Measurements from ENCODE around the gene MINDY2.
"Not testable (repeated sequence)": the region's sequence is repeated elsewhere in the genome, so short reads cannot be mapped to it uniquely, and the experiment has no call there.

- TF ChIP-seq, protein P1, sequence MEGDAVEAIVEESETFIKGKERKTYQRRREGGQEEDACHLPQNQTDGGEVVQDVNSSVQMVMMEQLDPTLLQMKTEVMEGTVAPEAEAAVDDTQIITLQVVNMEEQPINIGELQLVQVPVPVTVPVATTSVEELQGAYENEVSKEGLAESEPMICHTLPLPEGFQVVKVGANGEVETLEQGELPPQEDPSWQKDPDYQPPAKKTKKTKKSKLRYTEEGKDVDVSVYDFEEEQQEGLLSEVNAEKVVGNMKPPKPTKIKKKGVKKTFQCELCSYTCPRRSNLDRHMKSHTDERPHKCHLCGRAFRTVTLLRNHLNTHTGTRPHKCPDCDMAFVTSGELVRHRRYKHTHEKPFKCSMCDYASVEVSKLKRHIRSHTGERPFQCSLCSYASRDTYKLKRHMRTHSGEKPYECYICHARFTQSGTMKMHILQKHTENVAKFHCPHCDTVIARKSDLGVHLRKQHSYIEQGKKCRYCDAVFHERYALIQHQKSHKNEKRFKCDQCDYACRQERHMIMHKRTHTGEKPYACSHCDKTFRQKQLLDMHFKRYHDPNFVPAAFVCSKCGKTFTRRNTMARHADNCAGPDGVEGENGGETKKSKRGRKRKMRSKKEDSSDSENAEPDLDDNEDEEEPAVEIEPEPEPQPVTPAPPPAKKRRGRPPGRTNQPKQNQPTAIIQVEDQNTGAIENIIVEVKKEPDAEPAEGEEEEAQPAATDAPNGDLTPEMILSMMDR (IDR thresholded peaks at IDR 0.05; ENCODE audit: insufficient read depth, low read length, poor library complexity, severe bottlenecking), result not testable (repeated sequence)
- not testable (repeated sequence) for TF ChIP-seq EZH2phosphoT487 (conservative IDR thresholded peaks at IDR 0.05; ENCODE audit: low read length)
These were observed 112.8 kb downstream of the MINDY2 start for GRCh38 chr15:58883926-58884325.
